ENCODE measurements around the gene GALNT6. TPM values are rescaled to one million over a fixed set of nuclear protein-coding genes. Genes with fewer than 3 reads are reported as not detected.

GALNT6 gene
- total and polyA plus RNA-seq, 3 donors from 2014 or later, result 1.7 to 2.8 (median 2.8) TPM

Other genes with a start within 250 kb of the GALNT6 start
- gene TFCP2, start 218.3 kb downstream of the GALNT6 start, total RNA-seq, result 10 to 100 TPM; 13.8 to 16.2 TPM
- gene TFCP2, start 218.3 kb downstream of the GALNT6 start, polyA plus RNA-seq (ENCODE audit: insufficient read depth, low read depth, low replicate concordance), result 17.2 TPM
- gene POU6F1, start 173.3 kb downstream of the GALNT6 start, total RNA-seq, result 1 to 10 TPM; 7.5 to 7.6 TPM
- 4.4 TPM for gene POU6F1, start 173.3 kb downstream of the GALNT6 start, polyA plus RNA-seq (ENCODE audit: insufficient read depth, low read depth, low replicate concordance)
- 100 to 1,000 TPM; 106 to 176 TPM for gene DAZAP2, start 152.6 kb downstream of the GALNT6 start, total RNA-seq
- gene DAZAP2, start 152.6 kb downstream of the GALNT6 start, polyA plus RNA-seq (ENCODE audit: insufficient read depth, low read depth, low replicate concordance), result 226 TPM
- 10 to 100 TPM; 12.2 to 13.5 TPM for gene SMAGP, start 121.0 kb downstream of the GALNT6 start, total RNA-seq
- gene SMAGP, start 121.0 kb downstream of the GALNT6 start, polyA plus RNA-seq (ENCODE audit: insufficient read depth, low read depth, low replicate concordance), result 16.0 TPM
- gene BIN2, start 67.2 kb downstream of the GALNT6 start, total RNA-seq, result 10 to 100 TPM; 10.9 to 13.4 TPM
- 29.6 TPM for gene BIN2, start 67.2 kb downstream of the GALNT6 start, polyA plus RNA-seq (ENCODE audit: insufficient read depth, low read depth, low replicate concordance)
- under 1 TPM in 1 of 2 donors, not detected in 1; 0.50 TPM for gene CELA1, start 44.7 kb downstream of the GALNT6 start, total RNA-seq
- not detected for gene CELA1, start 44.7 kb downstream of the GALNT6 start, polyA plus RNA-seq (ENCODE audit: insufficient read depth, low read depth, low replicate concordance)
- gene SLC4A8, start 33.4 kb upstream of the GALNT6 start, total RNA-seq, result 10 to 100 TPM; 63.7 to 78.6 TPM
- 52.7 TPM for gene SLC4A8, start 33.4 kb upstream of the GALNT6 start, polyA plus RNA-seq (ENCODE audit: insufficient read depth, low read depth, low replicate concordance)
- gene SCN8A, start 199.8 kb upstream of the GALNT6 start, total RNA-seq, result 10 to 100 TPM; 11.0 to 15.3 TPM
- 4.8 TPM for gene SCN8A, start 199.8 kb upstream of the GALNT6 start, polyA plus RNA-seq (ENCODE audit: insufficient read depth, low read depth, low replicate concordance)

All from testis (tissue), 3 donors.